Measurements from ENCODE around the gene CRY2.

- TF ChIP-seq CTCF (IDR thresholded peaks at IDR 0.05) (no peak), POLR2A (IDR thresholded peaks at IDR 0.05) (no peak), EP300 (IDR thresholded peaks at IDR 0.05) (no peak)
These were observed 37.5 kb upstream of the CRY2 start for GRCh38 chr11:45809456-45810395.
